Neural progenitor cell (in vitro differentiated cells): ENCODE data around the gene PHACTR2. TPM values are rescaled to one million over a fixed set of nuclear protein-coding genes. Genes with fewer than 3 reads are reported as not detected.

Experiments used
- DNase-seq: peaks from one replicate; pipeline ENCODE4 v3.0.0-alpha.2; 2016; ENCODE audit warnings: low spot score
- H2AFZ ChIP-seq: fragments of 200-600 bp; sonication (generic); replicated peaks from 2 replicates; pipeline ENCODE4 v1.6.1; 2016; ENCODE audit warnings: antibody characterized with exemption
- H3F3A ChIP-seq: fragments of 200-600 bp; sonication (generic); 2 replicates; pipeline ENCODE4 v1.6.1; 2016; ENCODE audit warnings: antibody characterized with exemption, low read depth
- H3K27ac ChIP-seq: fragments of 200-600 bp; sonication (generic); 2 replicates; pipeline ENCODE4 v1.5.1; 2016; ENCODE audit warnings: mild to moderate bottlenecking
- H3K27me3 ChIP-seq: fragments of 200-600 bp; sonication (generic); 2 replicates; pipeline ENCODE4 v1.6.1; 2016; ENCODE audit warnings: mild to moderate bottlenecking, moderate library complexity
- H3K36me3 ChIP-seq: fragments of 200-600 bp; sonication (generic); 2 replicates; pipeline ENCODE4 v1.5.1; 2016
- H3K4me1 ChIP-seq: fragments of 200-600 bp; sonication (generic); 2 replicates; pipeline ENCODE4 v1.6.1; 2016; ENCODE audit warnings: mixed run types
- H3K4me2 ChIP-seq: fragments of 200-600 bp; sonication (generic); 2 replicates; pipeline ENCODE4 v1.6.1; 2016
- H3K4me3 ChIP-seq: fragments of 200-600 bp; sonication (generic); 2 replicates; pipeline ENCODE4 v1.5.1; 2016
- H3K79me2 ChIP-seq: fragments of 200-600 bp; sonication (generic); 2 replicates; pipeline ENCODE4 v1.6.1; 2016; ENCODE audit warnings: low read depth
- H3K9ac ChIP-seq: fragments of 200-600 bp; sonication (generic); 2 replicates; pipeline ENCODE4 v1.6.1; 2016
- H3K9me3 ChIP-seq: fragments of 200-600 bp; sonication (generic); 2 replicates; pipeline ENCODE4 v1.5.1; 2016; ENCODE audit warnings: low read depth
- H4K20me1 ChIP-seq: fragments of 200-600 bp; sonication (generic); 2 replicates; pipeline ENCODE4 v1.6.1; 2016; ENCODE audit warnings: low read depth
- H3K27ac Mint-ChIP-seq: 3 replicates; pipeline ENCODE4 v1.8.0; 2021; ENCODE audit warnings: mixed read lengths
- H3K27me3 Mint-ChIP-seq: 2 replicates; pipeline ENCODE4 v1.8.0; 2022; ENCODE audit warnings: low read depth, mild to moderate bottlenecking, inconsistent platforms, moderate library complexity, mixed read lengths; ENCODE audit not compliant: insufficient read depth
- H3K36me3 Mint-ChIP-seq: 3 replicates; pipeline ENCODE4 v1.8.0; 2021; ENCODE audit warnings: mixed read lengths
- H3K4me1 Mint-ChIP-seq: 3 replicates; pipeline ENCODE4 v1.8.0; 2021; ENCODE audit warnings: mixed read lengths
- H3K4me3 Mint-ChIP-seq: 3 replicates; pipeline ENCODE4 v1.8.0; 2021; ENCODE audit warnings: mild to moderate bottlenecking, moderate library complexity, mixed read lengths
- H3K9me3 Mint-ChIP-seq: 3 replicates; pipeline ENCODE4 v1.8.0; 2020; ENCODE audit warnings: mixed read lengths
- EZH2 ChIP-seq: fragments of 200-600 bp; sonication (generic); IDR thresholded peaks from 2 replicates; pipeline ENCODE4 v1.6.1; 2017; ENCODE audit warnings: antibody characterized with exemption, mild to moderate bottlenecking, moderate library complexity
- EZH2phosphoT487 ChIP-seq: fragments of 200-600 bp; sonication (generic); IDR thresholded peaks from 2 replicates; pipeline ENCODE4 v1.6.1; 2017; ENCODE audit warnings: antibody characterized with exemption
- total RNA-seq: library from RNA; depleted of rRNA; stranded (reverse); fragments of >200 nt; gene quantifications from 2 replicates; pipeline ENCODE4 v1.2.3, GENCODE V29; 2015; ENCODE audit warnings: low replicate concordance
- TF ChIP-seq, protein P1 (sequence below): fragments of 200-600 bp; sonication (generic); IDR thresholded peaks from 2 replicates; pipeline ENCODE4 v1.5.1; 2017; ENCODE audit warnings: antibody characterized with exemption, mild to moderate bottlenecking

The PHACTR2 gene
- total RNA-seq, 1 donor from 2014 or later = 45.4 TPM

DNA sequence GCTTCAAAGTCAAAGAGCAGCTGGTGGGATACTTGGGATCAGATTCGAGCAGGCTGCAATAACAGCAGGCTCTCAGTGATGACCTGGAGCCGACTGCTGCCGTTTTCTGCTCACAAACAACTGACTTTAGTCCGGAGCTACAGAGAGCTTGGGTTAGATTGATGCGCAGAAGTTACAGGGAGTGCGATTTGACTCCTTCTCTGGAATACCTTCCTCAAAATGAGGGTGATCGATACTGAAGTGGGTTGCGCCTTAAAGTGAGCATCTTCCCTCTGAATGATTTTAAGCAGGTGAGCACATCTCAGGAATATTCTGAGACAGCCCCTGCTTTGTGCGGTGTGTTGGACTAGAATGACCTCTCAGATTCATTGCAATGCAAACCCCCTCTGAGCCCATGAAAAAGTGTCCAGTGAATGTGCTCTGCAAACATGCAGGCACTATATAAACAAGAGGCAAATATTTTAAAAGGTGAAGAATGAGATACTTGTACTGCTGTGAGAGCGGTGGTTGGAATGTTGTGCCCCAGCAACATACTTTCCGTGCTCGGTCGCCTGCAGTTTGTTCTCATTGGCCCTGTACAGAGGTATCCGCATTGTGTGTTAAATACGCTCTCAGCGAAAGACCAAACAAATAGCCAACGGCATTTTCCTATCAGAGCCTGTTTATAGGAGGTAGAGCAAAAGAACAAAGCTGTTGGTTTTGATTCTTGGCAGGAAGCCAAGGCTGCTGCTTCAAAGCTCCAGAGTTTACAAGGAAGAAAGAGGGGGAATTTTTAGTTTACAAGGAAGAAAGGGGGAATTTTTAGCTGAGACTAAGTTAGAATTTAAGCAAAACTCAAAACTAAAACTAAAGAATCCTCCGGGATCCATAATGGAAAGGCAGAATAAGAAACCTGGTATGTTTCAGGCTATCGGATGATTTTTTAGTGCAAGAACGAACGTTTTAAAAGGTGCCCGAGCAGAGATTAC is 67.7 kb downstream of the PHACTR2 start:
- Histone ChIP-seq H3F3A (peaks cover 37% of the 10 kb centered on the region), H3K27ac (no peak overlapping the region), H3K4me2 (peak overlapping the region; percentile 63), H3K4me1 (peaks cover 56% of the 10 kb centered on the region), H3K9ac (no peak overlapping the region), H4K20me1 (no peaks in the 10 kb centered on the region), H3K9me3 (no peaks in the 10 kb centered on the region), H3K4me3 (no peak overlapping the region), H3K36me3 (no peaks in the 10 kb centered on the region), H3K79me2 (no peaks in the 10 kb centered on the region), H2AFZ (peak overlapping the region; percentile 8), H3K27me3 (no peaks in the 10 kb centered on the region)
- DNase-seq = peak; percentile 65
- Mint-ChIP-seq H3K4me3 (peak overlapping the region; percentile 75), H3K36me3 (peaks cover 2% of the 10 kb centered on the region), H3K27me3 (peaks cover 6% of the 10 kb centered on the region), H3K27ac (peak overlapping the region; percentile 92), H3K9me3 (no peaks in the 10 kb centered on the region), H3K4me1 (peaks cover 64% of the 10 kb centered on the region)
- TF ChIP-seq EZH2phosphoT487 (no peak), EZH2 (no peak)
- TF ChIP-seq, protein P1, sequence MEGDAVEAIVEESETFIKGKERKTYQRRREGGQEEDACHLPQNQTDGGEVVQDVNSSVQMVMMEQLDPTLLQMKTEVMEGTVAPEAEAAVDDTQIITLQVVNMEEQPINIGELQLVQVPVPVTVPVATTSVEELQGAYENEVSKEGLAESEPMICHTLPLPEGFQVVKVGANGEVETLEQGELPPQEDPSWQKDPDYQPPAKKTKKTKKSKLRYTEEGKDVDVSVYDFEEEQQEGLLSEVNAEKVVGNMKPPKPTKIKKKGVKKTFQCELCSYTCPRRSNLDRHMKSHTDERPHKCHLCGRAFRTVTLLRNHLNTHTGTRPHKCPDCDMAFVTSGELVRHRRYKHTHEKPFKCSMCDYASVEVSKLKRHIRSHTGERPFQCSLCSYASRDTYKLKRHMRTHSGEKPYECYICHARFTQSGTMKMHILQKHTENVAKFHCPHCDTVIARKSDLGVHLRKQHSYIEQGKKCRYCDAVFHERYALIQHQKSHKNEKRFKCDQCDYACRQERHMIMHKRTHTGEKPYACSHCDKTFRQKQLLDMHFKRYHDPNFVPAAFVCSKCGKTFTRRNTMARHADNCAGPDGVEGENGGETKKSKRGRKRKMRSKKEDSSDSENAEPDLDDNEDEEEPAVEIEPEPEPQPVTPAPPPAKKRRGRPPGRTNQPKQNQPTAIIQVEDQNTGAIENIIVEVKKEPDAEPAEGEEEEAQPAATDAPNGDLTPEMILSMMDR = no peak

GRCh38 chr6:143746202-143747119 is 68.7 kb downstream of the PHACTR2 start:
- H3K36me3 Mint-ChIP-seq = no peaks in the 10 kb centered on the region
- Histone ChIP-seq H3K79me2 (no peaks in the 10 kb centered on the region), H3K36me3 (no peaks in the 10 kb centered on the region), H3K27me3 (no peaks in the 10 kb centered on the region), H2AFZ (peak overlapping the region; percentile 8), H3F3A (peaks cover 41% of the 10 kb centered on the region), H3K4me1 (peaks cover 56% of the 10 kb centered on the region), H3K27ac (no peak overlapping the region), H3K9ac (no peak overlapping the region), H3K4me3 (no peak overlapping the region), H3K9me3 (no peaks in the 10 kb centered on the region), H3K4me2 (peak overlapping the region; percentile 63), H4K20me1 (no peaks in the 10 kb centered on the region)
- H3K27ac Mint-ChIP-seq = peak overlapping the region; percentile 92
- DNase-seq = no peak
- peaks cover 5% of the 10 kb centered on the region for H3K27me3 Mint-ChIP-seq
- TF ChIP-seq EZH2phosphoT487 (no peak), EZH2 (no peak)
- TF ChIP-seq, protein P1 = no peak
- H3K9me3 Mint-ChIP-seq = no peaks in the 10 kb centered on the region
- peak overlapping the region; percentile 75 for H3K4me3 Mint-ChIP-seq
- H3K4me1 Mint-ChIP-seq = peaks cover 74% of the 10 kb centered on the region

- no peak overlapping the region for H3K4me3 ChIP-seq
- H3K27me3 ChIP-seq = no peaks in the 10 kb centered on the region
- H3K9ac ChIP-seq = no peak overlapping the region
- Mint-ChIP-seq H3K27ac (no peak overlapping the region), H3K4me3 (no peak overlapping the region), H3K4me1 (peaks cover 78% of the 10 kb centered on the region), H3K9me3 (no peaks in the 10 kb centered on the region), H3K27me3 (peaks cover 5% of the 10 kb centered on the region), H3K36me3 (no peaks in the 10 kb centered on the region)
- no peaks in the 10 kb centered on the region for H3K79me2 ChIP-seq
- no peak for DNase-seq
- no peaks in the 10 kb centered on the region for H3K9me3 ChIP-seq
- H4K20me1 ChIP-seq = no peaks in the 10 kb centered on the region
- no peak overlapping the region for H2AFZ ChIP-seq
- H3K36me3 ChIP-seq = no peaks in the 10 kb centered on the region
- H3K27ac ChIP-seq = no peak overlapping the region
- no peak overlapping the region for H3K4me2 ChIP-seq
- H3F3A ChIP-seq = peaks cover 38% of the 10 kb centered on the region
- H3K4me1 ChIP-seq = peaks cover 56% of the 10 kb centered on the region
- TF ChIP-seq, protein P1 = no peak
- TF ChIP-seq EZH2 (no peak), EZH2phosphoT487 (no peak)
Observed at GRCh38 chr6:143747347-143747842, 69.6 kb downstream of the PHACTR2 start.
